ENCODE results near the gene SPARC.

Gene SPARC

GRCh38 chr5:151717416-151717815 lies 30.7 kb upstream of the SPARC start:
- H3K9ac ChIP-seq (ENCODE audit: insufficient read length, low read depth): no peak overlapping the region

GRCh38 chr5:151709109-151709735 lies 22.5 kb upstream of the SPARC start:
- Histone ChIP-seq H3K9me3 (ENCODE audit: insufficient read depth, low read length) (no peaks in the 10 kb centered on the region; the same call in 1 of the 2 replicates), H3K4me1 (ENCODE audit: insufficient read depth, insufficient read length) (no peaks in the 10 kb centered on the region), H3K4me3 (ENCODE audit: insufficient read length, low read depth) (no peak overlapping the region), H3K9ac (ENCODE audit: insufficient read length, low read depth) (no peak overlapping the region), H3K27me3 (ENCODE audit: insufficient read depth, insufficient read length) (no peaks in the 10 kb centered on the region), H3K36me3 (ENCODE audit: insufficient read depth, insufficient read length, low read length) (no peaks in the 10 kb centered on the region)
- DNase-seq (ENCODE audit: low read depth, low spot score): no peak
- TF ChIP-seq SUZ12 (IDR thresholded peaks at IDR 0.05; ENCODE audit: extremely low read depth, insufficient read depth, insufficient read length): no peak
- TF ChIP-seq ZNF274 (IDR thresholded peaks at IDR 0.05; ENCODE audit: low read depth, low read length): no peak
- no peak for TF ChIP-seq YY1 (IDR thresholded peaks at IDR 0.05; ENCODE audit: insufficient read depth, insufficient read length)

More at GRCh38 chr5:151717416-151717815, 30.7 kb upstream of the SPARC start:
- no peaks in the 10 kb centered on the region for H3K36me3 ChIP-seq (ENCODE audit: insufficient read depth, insufficient read length, low read length)
- no peak overlapping the region for H3K4me3 ChIP-seq (ENCODE audit: insufficient read length, low read depth)
- DNase-seq (ENCODE audit: low read depth, low spot score): no peak
- TF ChIP-seq ZNF274 (IDR thresholded peaks at IDR 0.05; ENCODE audit: low read depth, low read length) (no peak), YY1 (IDR thresholded peaks at IDR 0.05; ENCODE audit: insufficient read depth, insufficient read length) (no peak), SUZ12 (IDR thresholded peaks at IDR 0.05; ENCODE audit: extremely low read depth, insufficient read depth, insufficient read length) (no peak)
- no peaks in the 10 kb centered on the region for H3K27me3 ChIP-seq (ENCODE audit: insufficient read depth, insufficient read length)
- no peaks in the 10 kb centered on the region for H3K4me1 ChIP-seq (ENCODE audit: insufficient read depth, insufficient read length)
- H3K9me3 ChIP-seq (ENCODE audit: insufficient read depth, low read length): no peaks in the 10 kb centered on the region; the same call in 1 of the 2 replicates

GRCh38 chr5:151708126-151708525 lies 21.4 kb upstream of the SPARC start:
- no peak for TF ChIP-seq SUZ12 (IDR thresholded peaks at IDR 0.05; ENCODE audit: extremely low read depth, insufficient read depth, insufficient read length)
- no peak for TF ChIP-seq YY1 (IDR thresholded peaks at IDR 0.05; ENCODE audit: insufficient read depth, insufficient read length)
- TF ChIP-seq ZNF274 (IDR thresholded peaks at IDR 0.05; ENCODE audit: low read depth, low read length): no peak
- no peaks in the 10 kb centered on the region for H3K4me1 ChIP-seq (ENCODE audit: insufficient read depth, insufficient read length)
- H3K36me3 ChIP-seq (ENCODE audit: insufficient read depth, insufficient read length, low read length): no peaks in the 10 kb centered on the region
- no peak for DNase-seq (ENCODE audit: low read depth, low spot score)
- H3K27me3 ChIP-seq (ENCODE audit: insufficient read depth, insufficient read length): no peaks in the 10 kb centered on the region
- H3K9me3 ChIP-seq (ENCODE audit: insufficient read depth, low read length): no peaks in the 10 kb centered on the region
- no peak overlapping the region for H3K4me3 ChIP-seq (ENCODE audit: insufficient read length, low read depth)
- H3K9ac ChIP-seq (ENCODE audit: insufficient read length, low read depth): no peak overlapping the region

- Histone ChIP-seq H3K9me3 (ENCODE audit: insufficient read depth, low read length) (no peaks in the 10 kb centered on the region), H3K4me3 (ENCODE audit: insufficient read length, low read depth) (no peak overlapping the region), H3K9ac (ENCODE audit: insufficient read length, low read depth) (no peak overlapping the region), H3K27me3 (ENCODE audit: insufficient read depth, insufficient read length) (no peaks in the 10 kb centered on the region), H3K36me3 (ENCODE audit: insufficient read depth, insufficient read length, low read length) (no peaks in the 10 kb centered on the region), H3K4me1 (ENCODE audit: insufficient read depth, insufficient read length) (no peaks in the 10 kb centered on the region)
- no peak for DNase-seq (ENCODE audit: low read depth, low spot score)
- TF ChIP-seq ZNF274 (IDR thresholded peaks at IDR 0.05; ENCODE audit: low read depth, low read length): no peak
- no peak for TF ChIP-seq SUZ12 (IDR thresholded peaks at IDR 0.05; ENCODE audit: extremely low read depth, insufficient read depth, insufficient read length)
- no peak for TF ChIP-seq YY1 (IDR thresholded peaks at IDR 0.05; ENCODE audit: insufficient read depth, insufficient read length)
These were observed 20.9 kb upstream of the SPARC start for GRCh38 chr5:151707567-151707966.

- no peak overlapping the region for H3K9ac ChIP-seq (ENCODE audit: insufficient read length, low read depth)
- H3K4me1 ChIP-seq (ENCODE audit: insufficient read depth, insufficient read length): no peaks in the 10 kb centered on the region
- H3K27me3 ChIP-seq (ENCODE audit: insufficient read depth, insufficient read length): no peaks in the 10 kb centered on the region
- no peak overlapping the region for H3K4me3 ChIP-seq (ENCODE audit: insufficient read length, low read depth)
- no peak for DNase-seq (ENCODE audit: low read depth, low spot score)
- no peaks in the 10 kb centered on the region for H3K9me3 ChIP-seq (ENCODE audit: insufficient read depth, low read length)
- TF ChIP-seq ZNF274 (IDR thresholded peaks at IDR 0.05; ENCODE audit: low read depth, low read length) (no peak), SUZ12 (IDR thresholded peaks at IDR 0.05; ENCODE audit: extremely low read depth, insufficient read depth, insufficient read length) (no peak)
- no peaks in the 10 kb centered on the region for H3K36me3 ChIP-seq (ENCODE audit: insufficient read depth, insufficient read length, low read length)
These were observed 20.2 kb upstream of the SPARC start for GRCh38 chr5:151706906-151707305.

GRCh38 chr5:151703780-151704179 lies 17.1 kb upstream of the SPARC start:
- H3K9me3 ChIP-seq (ENCODE audit: insufficient read depth, low read length): no peaks in the 10 kb centered on the region
- H3K27me3 ChIP-seq (ENCODE audit: insufficient read depth, insufficient read length): no peaks in the 10 kb centered on the region
- H3K4me1 ChIP-seq (ENCODE audit: insufficient read depth, insufficient read length): peaks cover 2% of the 10 kb centered on the region
- no peak for DNase-seq (ENCODE audit: low read depth, low spot score)
- H3K36me3 ChIP-seq (ENCODE audit: insufficient read depth, insufficient read length, low read length): no peaks in the 10 kb centered on the region
- H3K9ac ChIP-seq (ENCODE audit: insufficient read length, low read depth): no peak overlapping the region
- no peak overlapping the region for H3K4me3 ChIP-seq (ENCODE audit: insufficient read length, low read depth)
- no peak for TF ChIP-seq ZNF274 (IDR thresholded peaks at IDR 0.05; ENCODE audit: low read depth, low read length)
- no peak for TF ChIP-seq YY1 (IDR thresholded peaks at IDR 0.05; ENCODE audit: insufficient read depth, insufficient read length)
- TF ChIP-seq SUZ12 (IDR thresholded peaks at IDR 0.05; ENCODE audit: extremely low read depth, insufficient read depth, insufficient read length): no peak

GRCh38 chr5:151703227-151703626 lies 16.5 kb upstream of the SPARC start:
- no peak overlapping the region for H3K9ac ChIP-seq (ENCODE audit: insufficient read length, low read depth)
- TF ChIP-seq ZNF274 (IDR thresholded peaks at IDR 0.05; ENCODE audit: low read depth, low read length) (no peak), SUZ12 (IDR thresholded peaks at IDR 0.05; ENCODE audit: extremely low read depth, insufficient read depth, insufficient read length) (no peak), YY1 (IDR thresholded peaks at IDR 0.05; ENCODE audit: insufficient read depth, insufficient read length) (no peak)
- H3K9me3 ChIP-seq (ENCODE audit: insufficient read depth, low read length): no peaks in the 10 kb centered on the region
- no peak for DNase-seq (ENCODE audit: low read depth, low spot score)
- no peak overlapping the region for H3K4me3 ChIP-seq (ENCODE audit: insufficient read length, low read depth)
- no peaks in the 10 kb centered on the region for H3K27me3 ChIP-seq (ENCODE audit: insufficient read depth, insufficient read length)
- H3K4me1 ChIP-seq (ENCODE audit: insufficient read depth, insufficient read length): peaks cover 3% of the 10 kb centered on the region
- H3K36me3 ChIP-seq (ENCODE audit: insufficient read depth, insufficient read length, low read length): no peaks in the 10 kb centered on the region
